DOHH2 (cell line): ENCODE measurements around the gene POLN.

Experiments used
- CTCF ChIP-seq: fragments of 200-600 bp; sonication (generic); IDR thresholded peaks from one replicate; pipeline ENCODE4 v1.5.1; 2014; ENCODE audit warnings: antibody characterized with exemption, mild to moderate bottlenecking, low read depth, low read length; ENCODE audit not compliant: poor library complexity, severe bottlenecking
- EZH2phosphoT487 ChIP-seq: fragments of 200-600 bp; sonication (generic); IDR thresholded peaks from 2 replicates; pipeline ENCODE4 v1.6.1; 2017; ENCODE audit warnings: borderline replicate concordance, mild to moderate bottlenecking, antibody characterized with exemption, low read length, moderate library complexity, mixed read lengths

DNA sequence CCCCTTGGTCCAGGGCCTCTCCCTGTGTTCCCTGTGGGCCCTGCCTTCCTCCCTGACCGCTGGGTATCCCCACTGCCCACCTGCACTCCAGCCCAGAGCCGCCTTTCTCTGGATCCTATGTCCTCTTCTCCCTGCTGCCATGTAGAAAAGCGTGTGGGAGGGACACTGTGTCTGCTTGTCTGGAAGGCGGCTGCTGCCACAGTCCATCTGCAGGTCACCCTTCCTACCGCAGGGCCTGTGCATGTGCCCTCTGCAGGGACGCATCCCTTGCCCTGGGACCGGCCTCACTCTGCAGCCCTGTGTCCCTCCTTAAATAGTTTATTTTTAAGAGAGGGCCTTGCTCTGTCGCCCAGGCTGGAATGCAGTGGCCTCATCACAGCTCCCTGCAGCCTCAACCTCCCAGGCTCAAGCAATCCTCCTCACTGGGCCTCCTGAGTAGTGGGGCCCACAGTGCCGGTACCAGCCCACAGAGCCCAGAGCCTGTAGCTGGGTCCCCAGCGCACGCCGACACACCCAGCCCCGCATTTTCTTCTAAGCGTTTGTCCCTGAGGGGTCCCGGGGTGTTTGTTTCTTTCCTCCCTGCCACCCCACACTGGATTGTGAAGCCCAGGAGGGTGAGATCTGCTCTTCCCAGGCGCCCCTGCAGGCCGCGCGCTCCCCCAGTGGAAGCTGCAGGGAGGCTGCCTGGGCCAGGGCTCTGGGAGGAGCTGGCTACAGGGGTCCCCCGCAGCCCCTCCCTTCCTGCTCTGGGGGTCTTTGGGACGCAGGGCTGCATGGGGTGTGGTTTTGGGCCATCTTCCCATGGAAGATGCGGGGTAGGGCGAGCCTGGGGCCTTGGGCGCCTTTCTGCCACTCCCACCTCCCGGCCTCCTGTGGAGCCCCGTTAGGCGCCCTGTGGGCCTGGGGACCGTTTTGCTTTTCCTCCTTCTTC is 195.6 kb downstream of the POLN start:
- TF ChIP-seq CTCF (no peak), EZH2phosphoT487 (no peak)
